Subcutaneous adipose tissue (tissue), 4 donors: ENCODE measurements around the gene RGS6. TPM values are rescaled to one million over a fixed set of nuclear protein-coding genes. Genes with fewer than 3 reads are reported as not detected.

ENCODE experiments used
- CTCF ChIP-seq: fragments of 450-650 bp; IDR thresholded peaks from one replicate; pipeline ENCODE4 v1.5.1; 2016; ENCODE audit warnings: low read depth, mild to moderate bottlenecking, control low read depth, antibody characterized with exemption, moderate library complexity
- total RNA-seq, 4 donors: library from RNA; depleted of rRNA; stranded (reverse); fragments of >200 nt; gene quantifications; one replicate each; pipeline ENCODE4 v1.1.0, GENCODE V29; 2016

The RGS6 gene
- total RNA-seq, 4 donors from 2014 or later = 4.4 to 32.0 (median 11.4) TPM

GRCh38 chr14:72434856-72435255 lies 502.6 kb downstream of the RGS6 start:
- no peak for TF ChIP-seq CTCF

- TF ChIP-seq CTCF = no peak
Measured at GRCh38 chr14:72439707-72440106, 507.5 kb downstream of the RGS6 start.

GRCh38 chr14:72443256-72443655 lies 511.0 kb downstream of the RGS6 start:
- TF ChIP-seq CTCF = no peak

- TF ChIP-seq CTCF = no peak
Measured at GRCh38 chr14:72443991-72444441, 511.8 kb downstream of the RGS6 start.

- TF ChIP-seq CTCF = no peak
Measured at GRCh38 chr14:72444701-72445100, 512.5 kb downstream of the RGS6 start.

GRCh38 chr14:72448212-72448611 lies 516.0 kb downstream of the RGS6 start:
- no peak for TF ChIP-seq CTCF

- TF ChIP-seq CTCF = no peak
Measured at GRCh38 chr14:72450473-72451044, 518.3 kb downstream of the RGS6 start.
